Measurements from ENCODE around the gene ZNF135.

GRCh38 chr19:58097781-58098681 is 38.9 kb downstream of the ZNF135 start, which contains the start of gene ZSCAN18:
- TF ChIP-seq POLR2A (IDR thresholded peaks at IDR 0.05; ENCODE audit: low read depth, low read length) = peak; percentile 74
- TF ChIP-seq USF2 (IDR thresholded peaks at IDR 0.05; ENCODE audit: low read depth, low read length) = peak; percentile 80
- TF ChIP-seq, protein P1, sequence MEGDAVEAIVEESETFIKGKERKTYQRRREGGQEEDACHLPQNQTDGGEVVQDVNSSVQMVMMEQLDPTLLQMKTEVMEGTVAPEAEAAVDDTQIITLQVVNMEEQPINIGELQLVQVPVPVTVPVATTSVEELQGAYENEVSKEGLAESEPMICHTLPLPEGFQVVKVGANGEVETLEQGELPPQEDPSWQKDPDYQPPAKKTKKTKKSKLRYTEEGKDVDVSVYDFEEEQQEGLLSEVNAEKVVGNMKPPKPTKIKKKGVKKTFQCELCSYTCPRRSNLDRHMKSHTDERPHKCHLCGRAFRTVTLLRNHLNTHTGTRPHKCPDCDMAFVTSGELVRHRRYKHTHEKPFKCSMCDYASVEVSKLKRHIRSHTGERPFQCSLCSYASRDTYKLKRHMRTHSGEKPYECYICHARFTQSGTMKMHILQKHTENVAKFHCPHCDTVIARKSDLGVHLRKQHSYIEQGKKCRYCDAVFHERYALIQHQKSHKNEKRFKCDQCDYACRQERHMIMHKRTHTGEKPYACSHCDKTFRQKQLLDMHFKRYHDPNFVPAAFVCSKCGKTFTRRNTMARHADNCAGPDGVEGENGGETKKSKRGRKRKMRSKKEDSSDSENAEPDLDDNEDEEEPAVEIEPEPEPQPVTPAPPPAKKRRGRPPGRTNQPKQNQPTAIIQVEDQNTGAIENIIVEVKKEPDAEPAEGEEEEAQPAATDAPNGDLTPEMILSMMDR (conservative IDR thresholded peaks at IDR 0.05; ENCODE audit: low read depth, low read length) = no peak
- TF ChIP-seq RCOR1 (IDR thresholded peaks at IDR 0.05; ENCODE audit: insufficient replicate concordance, low read length) = no peak
- no peak for TF ChIP-seq SMC3 (IDR thresholded peaks at IDR 0.05; ENCODE audit: low read depth, low read length)
- TF ChIP-seq CEBPB (IDR thresholded peaks at IDR 0.05; ENCODE audit: low read depth, low read length) = no peak
- no peak for TF ChIP-seq RFX5 (IDR thresholded peaks at IDR 0.05; ENCODE audit: low read depth, low read length)
- TF ChIP-seq BHLHE40 (IDR thresholded peaks at IDR 0.05; ENCODE audit: low read depth, low read length) = no peak
- TF ChIP-seq CHD1 (IDR thresholded peaks at IDR 0.05; ENCODE audit: low read depth, low read length) = no peak
- 0 out of 2 replicates have a peak, but pooled peaks have one; percentile 11 for TF ChIP-seq FOS (IDR thresholded peaks at IDR 0.05; ENCODE audit: low read depth, low read length)
- peak; percentile 71; the same call in 1 of the 2 replicates for TF ChIP-seq MAZ (IDR thresholded peaks at IDR 0.05; ENCODE audit: borderline replicate concordance, low read depth, low read length)
- TF ChIP-seq MAFK (IDR thresholded peaks at IDR 0.05; ENCODE audit: low read depth, low read length) = no peak
- TF ChIP-seq ELK1 (IDR thresholded peaks at IDR 0.05; ENCODE audit: borderline replicate concordance, low read depth, low read length) = no peak
